Stomach (tissue), 9 donors: ENCODE results near the gene KCNQ4. TPM values are rescaled to one million over a fixed set of nuclear protein-coding genes. Genes with fewer than 3 reads are reported as not detected.

ENCODE experiments used
- DNase-seq, 2 donors: peaks; one replicate each; pipeline versions ENCODE4 v3.0.0 to v3.0.0-alpha.2; 2013 to 2019
- H3K27ac ChIP-seq, 5 donors: fragments of 200-600 bp in 4 of 5; sonication (generic) in 4 of 5; one replicate each; pipeline ENCODE4 v1.5.1; 2013 to 2019; ENCODE audit warnings: mild to moderate bottlenecking in 1 of 5, moderate library complexity in 1 of 5
- H3K27me3 ChIP-seq, 3 donors: fragments of 200-600 bp; sonication (generic); one replicate each; pipeline ENCODE4 v1.5.1; 2017 to 2019; ENCODE audit warnings: mixed run types in 1 of 3
- H3K36me3 ChIP-seq, 4 donors: fragments of 200-600 bp; sonication (generic); 1 replicate in 3 of 4; 2 replicates in 1 of 4; pipeline ENCODE4 v1.5.1; 2016 to 2019
- H3K4me1 ChIP-seq, 4 donors: fragments of 200-600 bp; sonication (generic); one replicate each; pipeline ENCODE4 v1.5.1; 2016 to 2019
- H3K4me3 ChIP-seq, 4 donors: fragments of 200-600 bp; sonication (generic) in 3 of 4; one replicate each; pipeline ENCODE4 v1.5.1; 2016 to 2019; ENCODE audit warnings: mild to moderate bottlenecking in 1 of 4
- H3K9me3 ChIP-seq, 4 donors: fragments of 200-600 bp; sonication (generic); one replicate each; pipeline ENCODE4 v1.5.1; 2016 to 2019
- CTCF ChIP-seq, 7 experiments: fragments of 450-650 bp in 4 of 7; fragments of 200-600 bp in 3 of 7; sonication (generic) in 3 of 7; IDR thresholded peaks; one replicate each; pipeline ENCODE4 v1.5.1; 2016 to 2019; ENCODE audit warnings: antibody characterized with exemption in 7 of 7, control low read depth in 2 of 7, mild to moderate bottlenecking in 1 of 7
- EP300 ChIP-seq: sonication (generic); formaldehyde crosslinking; IDR thresholded peaks from one replicate; pipeline ENCODE4 v1.6.1; 2017; ENCODE audit warnings: antibody characterized with exemption
- POLR2A ChIP-seq, 4 donors: fragments of 450-650 bp; IDR thresholded peaks; one replicate each; pipeline ENCODE4 v1.6.1; 2016; ENCODE audit warnings: antibody characterized with exemption in 4 of 4, control low read depth in 2 of 4, mild to moderate bottlenecking in 1 of 4, moderate library complexity in 1 of 4
- POLR2AphosphoS5 ChIP-seq, 3 donors: sonication (generic); formaldehyde crosslinking; IDR thresholded peaks; one replicate each; pipeline ENCODE4 v1.6.1; 2016; ENCODE audit warnings: antibody characterized with exemption in 3 of 3
- WGBS, 5 donors: extraction: QIAGEN DNeasy Blood & Tissue Kit in 3 of 5; methylation state at CpG; one replicate each; pipeline versions ENCODE4 v1.1.5 to v1.1.7; 2013 to 2018; 5-methylcytosine and 5-hydroxymethylcytosine counted together
- intact Hi-C: fragments of 100-400 bp; cut with DNase I; formaldehyde crosslinking; loops from one replicate; pipeline ENCODE4 v1.15.1; 2023; ENCODE audit warnings: low total_unique reads
- polyA plus RNA-seq, 3 donors: library from polyadenylated mRNA; stranded (reverse); fragments of 200-250 nt; gene quantifications; one replicate each; pipeline ENCODE4 v1.2.3, GENCODE V29; 2013
- total RNA-seq, 5 donors: library from RNA; depleted of rRNA; stranded (reverse); fragments of >200 nt; gene quantifications; one replicate each; pipeline versions ENCODE4 v1.1.0 to v1.2.3, GENCODE V29; 2014 to 2016
- donor health status: healthy with polysubstance abuse.
- donor health status: Bipolar disorder and iron deficiency.
- donor health status: healthy.

The KCNQ4 gene
- total and polyA plus RNA-seq, 8 donors = 0.31 to 7.6 (median 0.58) TPM; not detected in 1

GRCh38 chr1:40748841-40749718 lies 34.5 kb upstream of the KCNQ4 start:
- peaks cover 0 to 21% (median 2%) of the 10 kb centered on the region in 4 donors for H3K4me1 ChIP-seq
- intact Hi-C loops = no loop called here
- TF ChIP-seq POLR2A (IDR thresholded peaks at IDR 0.05) (no peak), POLR2AphosphoS5 (IDR thresholded peaks at IDR 0.05) (no peak), CTCF (IDR thresholded peaks at IDR 0.05) (no peak), EP300 (no peak)
- H3K9me3 ChIP-seq = no peaks in the 10 kb centered on the region
- no peak overlapping the region for H3K27ac ChIP-seq
- WGBS, 5 donors = 81 to 90% (median 87%) methylated on average over 5 of the region's 5 CpGs
- H3K4me3 ChIP-seq = no peak overlapping the region
- DNase-seq = no peak
- peaks cover 10 to 73% (median 63%) of the 10 kb centered on the region in 4 donors for H3K36me3 ChIP-seq
- H3K27me3 ChIP-seq = no peaks in the 10 kb centered on the region

- Histone ChIP-seq H3K4me1 (peaks cover 0 to 24% (median 2%) of the 10 kb centered on the region in 4 donors), H3K27ac (no peak overlapping the region), H3K4me3 (no peak overlapping the region), H3K27me3 (no peaks in the 10 kb centered on the region), H3K9me3 (no peaks in the 10 kb centered on the region), H3K36me3 (peaks cover 17 to 77% (median 69%) of the 10 kb centered on the region in 4 donors)
- DNase-seq = no peak
- 63 to 81% (median 69%) methylated on average over 3 of the region's 3 CpGs for WGBS, 5 donors
- no peak for TF ChIP-seq POLR2A (IDR thresholded peaks at IDR 0.05)
- TF ChIP-seq POLR2AphosphoS5 (IDR thresholded peaks at IDR 0.05) = no peak
- TF ChIP-seq CTCF (IDR thresholded peaks at IDR 0.05) = no peak
- TF ChIP-seq EP300 = no peak
- intact Hi-C loops = no loop called here
Measured at GRCh38 chr1:40749817-40750216, 33.8 kb upstream of the KCNQ4 start.

GRCh38 chr1:40750451-40750908 lies 33.1 kb upstream of the KCNQ4 start:
- Histone ChIP-seq H3K9me3 (no peaks in the 10 kb centered on the region), H3K4me1 (peaks cover 0 to 22% (median 2%) of the 10 kb centered on the region in 4 donors), H3K27me3 (no peaks in the 10 kb centered on the region), H3K4me3 (no peak overlapping the region), H3K36me3 (peaks cover 24 to 83% (median 76%) of the 10 kb centered on the region in 4 donors), H3K27ac (no peak overlapping the region)
- no peak for DNase-seq
- intact Hi-C loops = no loop called here
- WGBS, 5 donors = 81 to 93% (median 90%) methylated on average over 2 of the region's 2 CpGs
- TF ChIP-seq CTCF (IDR thresholded peaks at IDR 0.05) (no peak), POLR2AphosphoS5 (IDR thresholded peaks at IDR 0.05) (no peak), POLR2A (IDR thresholded peaks at IDR 0.05) (no peak), EP300 (no peak)

- H3K36me3 ChIP-seq = peaks cover 28 to 96% (median 89%) of the 10 kb centered on the region in 4 donors
Measured at GRCh38 chr1:40751802-40752201, 31.8 kb upstream of the KCNQ4 start.

More at GRCh38 chr1:40751802-40752201, 31.8 kb upstream of the KCNQ4 start:
- no peak for DNase-seq
- Histone ChIP-seq H3K4me1 (peaks cover 0 to 15% (median 0%) of the 10 kb centered on the region in 4 donors), H3K27me3 (no peaks in the 10 kb centered on the region), H3K27ac (no peak overlapping the region), H3K4me3 (no peak overlapping the region), H3K9me3 (no peaks in the 10 kb centered on the region)
- 66 to 86% (median 82%) methylated on average over 4 of the region's 4 CpGs for WGBS, 5 donors
- intact Hi-C loops = no loop called here
- no peak for TF ChIP-seq CTCF (IDR thresholded peaks at IDR 0.05)
- no peak for TF ChIP-seq POLR2A (IDR thresholded peaks at IDR 0.05)
- no peak for TF ChIP-seq EP300
- no peak for TF ChIP-seq POLR2AphosphoS5 (IDR thresholded peaks at IDR 0.05)
